HepG2 (cell line): ENCODE results near the gene EEA1.

Source experiments
- AGO2 ChIP-seq: fragments of 200-400 bp; formaldehyde crosslinking; optimal IDR thresholded peaks from 2 replicates; pipeline ENCODE3; 2017; ENCODE audit warnings: mild to moderate bottlenecking, low read depth, low read length, moderate library complexity
- EZH2 ChIP-seq: conservative IDR thresholded peaks from 2 replicates; pipeline ENCODE4 v1.6.1; 2012; ENCODE audit warnings: mild to moderate bottlenecking, low read depth, low read length, moderate library complexity
- NFRKB ChIP-seq: fragments of 450-650 bp; IDR thresholded peaks from 2 replicates; pipeline ENCODE4 v1.6.1; 2017
- POLR2A ChIP-seq, 2 experiments: IDR thresholded peaks; 2 replicates each; pipeline ENCODE4 v1.6.1; 2011; ENCODE audit warnings: low read depth in 2 of 2, low read length in 2 of 2, mild to moderate bottlenecking in 1 of 2, moderate library complexity in 1 of 2; ENCODE audit not compliant: insufficient read depth in 1 of 2
- ZNF143 ChIP-seq: sonication (generic); formaldehyde crosslinking; IDR thresholded peaks from 2 replicates; pipeline ENCODE4 v1.4.0; 2020; ENCODE audit warnings: missing genetic modification reagents
- ZNF567 ChIP-seq: sonication (generic); formaldehyde crosslinking; IDR thresholded peaks from 2 replicates; pipeline ENCODE4 v1.8.1; 2023; ENCODE audit warnings: mild to moderate bottlenecking, missing genetic modification reagents, borderline replicate concordance
- TF ChIP-seq, protein P1 (sequence below): sonication (generic); formaldehyde crosslinking; IDR thresholded peaks from 2 replicates; pipeline ENCODE4 v1.4.0; 2020; ENCODE audit warnings: low read depth, missing genetic modification reagents

DNA sequence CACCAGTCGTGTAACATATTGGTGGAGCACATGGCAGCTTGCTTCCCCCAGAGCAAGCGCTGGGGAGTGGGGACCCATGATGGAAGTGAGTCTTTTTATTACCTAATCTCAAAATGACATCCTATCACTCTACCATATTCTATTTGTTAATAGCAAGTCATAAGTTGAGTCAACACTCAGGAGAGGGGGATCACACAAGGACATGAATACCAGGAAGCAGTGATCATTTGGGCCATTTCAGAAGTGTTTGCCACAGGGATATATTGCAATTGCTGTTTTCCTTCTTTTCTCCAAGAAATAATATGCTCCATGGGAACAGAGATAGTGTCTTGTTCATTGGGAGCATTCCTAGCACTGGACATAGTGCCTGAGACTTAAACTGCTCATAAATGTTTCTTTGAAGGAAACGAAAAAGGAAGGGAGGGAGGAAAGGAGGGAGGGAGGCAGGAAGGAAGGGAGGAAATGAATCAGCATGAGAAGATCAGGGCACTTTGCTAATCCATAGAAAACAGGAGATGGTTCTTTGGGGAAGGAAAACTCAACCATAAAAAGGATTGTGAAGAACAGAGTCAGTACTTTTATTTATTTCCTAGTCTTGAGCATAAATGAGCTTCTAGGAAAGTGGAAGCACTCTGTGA lies 39.2 kb upstream of the EEA1 start:
- no peak for TF ChIP-seq POLR2A (IDR thresholded peaks at IDR 0.05; ENCODE audit: insufficient read depth in 1 of 2, low read depth in 2 of 2, low read length in 2 of 2)
- TF ChIP-seq, protein P1, sequence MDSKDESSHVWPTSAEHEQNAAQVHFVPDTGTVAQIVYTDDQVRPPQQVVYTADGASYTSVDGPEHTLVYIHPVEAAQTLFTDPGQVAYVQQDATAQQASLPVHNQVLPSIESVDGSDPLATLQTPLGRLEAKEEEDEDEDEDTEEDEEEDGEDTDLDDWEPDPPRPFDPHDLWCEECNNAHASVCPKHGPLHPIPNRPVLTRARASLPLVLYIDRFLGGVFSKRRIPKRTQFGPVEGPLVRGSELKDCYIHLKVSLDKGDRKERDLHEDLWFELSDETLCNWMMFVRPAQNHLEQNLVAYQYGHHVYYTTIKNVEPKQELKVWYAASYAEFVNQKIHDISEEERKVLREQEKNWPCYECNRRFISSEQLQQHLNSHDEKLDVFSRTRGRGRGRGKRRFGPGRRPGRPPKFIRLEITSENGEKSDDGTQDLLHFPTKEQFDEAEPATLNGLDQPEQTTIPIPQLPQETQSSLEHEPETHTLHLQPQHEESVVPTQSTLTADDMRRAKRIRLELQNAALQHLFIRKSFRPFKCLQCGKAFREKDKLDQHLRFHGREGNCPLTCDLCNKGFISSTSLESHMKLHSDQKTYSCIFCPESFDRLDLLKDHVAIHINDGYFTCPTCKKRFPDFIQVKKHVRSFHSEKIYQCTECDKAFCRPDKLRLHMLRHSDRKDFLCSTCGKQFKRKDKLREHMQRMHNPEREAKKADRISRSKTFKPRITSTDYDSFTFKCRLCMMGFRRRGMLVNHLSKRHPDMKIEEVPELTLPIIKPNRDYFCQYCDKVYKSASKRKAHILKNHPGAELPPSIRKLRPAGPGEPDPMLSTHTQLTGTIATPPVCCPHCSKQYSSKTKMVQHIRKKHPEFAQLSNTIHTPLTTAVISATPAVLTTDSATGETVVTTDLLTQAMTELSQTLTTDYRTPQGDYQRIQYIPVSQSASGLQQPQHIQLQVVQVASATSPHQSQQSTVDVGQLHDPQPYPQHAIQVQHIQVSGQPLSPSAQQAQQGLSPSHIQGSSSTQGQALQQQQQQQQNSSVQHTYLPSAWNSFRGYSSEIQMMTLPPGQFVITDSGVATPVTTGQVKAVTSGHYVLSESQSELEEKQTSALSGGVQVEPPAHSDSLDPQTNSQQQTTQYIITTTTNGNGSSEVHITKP (CRISPR knock-in tag): no peak
- TF ChIP-seq ZNF143 (CRISPR knock-in tag): no peak
- TF ChIP-seq EZH2: no peak
- TF ChIP-seq NFRKB: no peak
- TF ChIP-seq ZNF567 (CRISPR knock-in tag): no peak
- TF ChIP-seq AGO2: no peak
